ENCODE measurements around the gene TANC1. TPM values are rescaled to one million over a fixed set of nuclear protein-coding genes. Genes with fewer than 3 reads are reported as not detected.
A peak's percentile ranks its signal among the peaks of the same experiment; 100 is the strongest.

TANC1 gene
- total RNA-seq, 2 experiments from 2014 or later, result 0.70 to 0.92 TPM

DNA sequence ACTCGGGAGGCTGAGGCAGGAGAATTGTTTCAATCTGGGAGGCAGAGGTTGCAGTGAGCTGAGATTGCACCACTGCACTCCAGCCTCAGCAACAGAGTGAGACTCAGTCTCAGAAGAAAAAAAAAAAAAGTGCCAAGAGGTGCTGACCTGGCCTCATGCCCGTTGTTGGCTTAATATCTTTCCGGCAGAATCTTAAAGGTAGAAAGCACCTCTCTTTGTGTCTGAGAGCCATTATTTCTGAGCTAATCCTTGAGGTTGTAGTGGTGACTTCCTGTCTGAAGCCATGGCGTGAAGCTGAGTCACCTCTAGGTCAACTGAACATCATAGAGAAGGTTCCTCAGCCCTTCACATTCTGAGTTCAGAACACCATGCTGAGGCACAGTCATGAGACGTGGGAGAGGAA is 257.6 kb downstream of the TANC1 start:
- peak; percentile 96 for ATAC-seq
- H3K27me3 Mint-ChIP-seq, result no peaks in the 10 kb centered on the region
- DNase-seq, result peak; percentile 62
- H3K36me3 Mint-ChIP-seq (ENCODE audit: low read depth), result peaks cover 3% of the 10 kb centered on the region
- intact Hi-C loops (cut with micrococcal nuclease), result no loop called here
- no peak overlapping the region for H3K4me3 Mint-ChIP-seq
- CTCF ChIA-PET, result no interaction called here
- H3K27ac Mint-ChIP-seq, result peak overlapping the region; percentile 13
- H3K4me1 Mint-ChIP-seq (ENCODE audit: low read depth), result peaks cover 34% of the 10 kb centered on the region
- POLR2A ChIA-PET, result interaction anchor here (1.2 kb wide), 1 partner anchor 11 kb away, joined by 3 read pairs; no protein-coding TSS in a partner anchor
- TF ChIP-seq, protein P1, sequence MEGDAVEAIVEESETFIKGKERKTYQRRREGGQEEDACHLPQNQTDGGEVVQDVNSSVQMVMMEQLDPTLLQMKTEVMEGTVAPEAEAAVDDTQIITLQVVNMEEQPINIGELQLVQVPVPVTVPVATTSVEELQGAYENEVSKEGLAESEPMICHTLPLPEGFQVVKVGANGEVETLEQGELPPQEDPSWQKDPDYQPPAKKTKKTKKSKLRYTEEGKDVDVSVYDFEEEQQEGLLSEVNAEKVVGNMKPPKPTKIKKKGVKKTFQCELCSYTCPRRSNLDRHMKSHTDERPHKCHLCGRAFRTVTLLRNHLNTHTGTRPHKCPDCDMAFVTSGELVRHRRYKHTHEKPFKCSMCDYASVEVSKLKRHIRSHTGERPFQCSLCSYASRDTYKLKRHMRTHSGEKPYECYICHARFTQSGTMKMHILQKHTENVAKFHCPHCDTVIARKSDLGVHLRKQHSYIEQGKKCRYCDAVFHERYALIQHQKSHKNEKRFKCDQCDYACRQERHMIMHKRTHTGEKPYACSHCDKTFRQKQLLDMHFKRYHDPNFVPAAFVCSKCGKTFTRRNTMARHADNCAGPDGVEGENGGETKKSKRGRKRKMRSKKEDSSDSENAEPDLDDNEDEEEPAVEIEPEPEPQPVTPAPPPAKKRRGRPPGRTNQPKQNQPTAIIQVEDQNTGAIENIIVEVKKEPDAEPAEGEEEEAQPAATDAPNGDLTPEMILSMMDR (IDR thresholded peaks at IDR 0.05), result no peak
- H3K9me3 Mint-ChIP-seq, result no peaks in the 10 kb centered on the region

- H3K27ac Mint-ChIP-seq, result no peak overlapping the region
- POLR2A ChIA-PET, result interaction anchor here (1.2 kb wide), 1 partner anchor 12 kb away, joined by 3 read pairs; no protein-coding TSS in a partner anchor
- H3K4me3 Mint-ChIP-seq, result no peak overlapping the region
- H3K36me3 Mint-ChIP-seq (ENCODE audit: low read depth), result peaks cover 3% of the 10 kb centered on the region
- DNase-seq (no peak), ATAC-seq (no peak)
- no peaks in the 10 kb centered on the region for H3K9me3 Mint-ChIP-seq
- CTCF ChIA-PET, result interaction anchor here (1.1 kb wide), 2 partner anchors 18 to 741 kb away, joined by 3 to 5 read pairs; no protein-coding TSS in a partner anchor
- TF ChIP-seq, protein P1 (IDR thresholded peaks at IDR 0.05), result no peak
- intact Hi-C loops (cut with micrococcal nuclease), result no loop called here
- peaks cover 34% of the 10 kb centered on the region for H3K4me1 Mint-ChIP-seq (ENCODE audit: low read depth)
- H3K27me3 Mint-ChIP-seq, result no peaks in the 10 kb centered on the region
Measured at GRCh38 chr2:159226608-159227385, 258.4 kb downstream of the TANC1 start.

DNA sequence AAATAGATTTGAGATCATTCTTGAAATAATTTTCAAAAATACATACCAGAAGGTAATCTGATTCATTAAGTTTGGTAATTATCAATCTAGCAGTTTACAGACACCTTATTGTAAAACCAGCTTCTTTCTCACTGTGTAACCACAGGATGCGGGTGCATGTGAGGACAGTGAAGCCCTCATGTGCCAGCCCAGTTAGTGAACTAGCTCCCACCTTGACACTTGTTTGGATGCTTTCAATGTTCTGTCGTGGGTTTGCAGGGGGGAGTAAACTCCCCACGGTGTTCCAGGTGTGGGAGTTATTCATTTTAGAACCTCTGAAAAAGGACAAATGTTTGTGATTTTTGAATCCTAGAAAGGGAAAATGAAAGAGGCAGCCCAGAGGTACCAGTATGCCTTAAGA is 259.0 kb downstream of the TANC1 start:
- Mint-ChIP-seq H3K9me3 (no peaks in the 10 kb centered on the region), H3K27ac (no peak overlapping the region), H3K4me3 (no peak overlapping the region), H3K27me3 (no peaks in the 10 kb centered on the region), H3K36me3 (ENCODE audit: low read depth) (peaks cover 3% of the 10 kb centered on the region), H3K4me1 (ENCODE audit: low read depth) (peaks cover 34% of the 10 kb centered on the region)
- ATAC-seq (no peak), DNase-seq (peak; percentile 55)
- POLR2A ChIA-PET, result no interaction called here
- intact Hi-C loops (cut with micrococcal nuclease), result no loop called here
- CTCF ChIA-PET, result interaction anchor here (1.1 kb wide), 2 partner anchors 18 to 741 kb away, joined by 3 to 5 read pairs; no protein-coding TSS in a partner anchor
- TF ChIP-seq, protein P1 (IDR thresholded peaks at IDR 0.05), result no peak

DNA sequence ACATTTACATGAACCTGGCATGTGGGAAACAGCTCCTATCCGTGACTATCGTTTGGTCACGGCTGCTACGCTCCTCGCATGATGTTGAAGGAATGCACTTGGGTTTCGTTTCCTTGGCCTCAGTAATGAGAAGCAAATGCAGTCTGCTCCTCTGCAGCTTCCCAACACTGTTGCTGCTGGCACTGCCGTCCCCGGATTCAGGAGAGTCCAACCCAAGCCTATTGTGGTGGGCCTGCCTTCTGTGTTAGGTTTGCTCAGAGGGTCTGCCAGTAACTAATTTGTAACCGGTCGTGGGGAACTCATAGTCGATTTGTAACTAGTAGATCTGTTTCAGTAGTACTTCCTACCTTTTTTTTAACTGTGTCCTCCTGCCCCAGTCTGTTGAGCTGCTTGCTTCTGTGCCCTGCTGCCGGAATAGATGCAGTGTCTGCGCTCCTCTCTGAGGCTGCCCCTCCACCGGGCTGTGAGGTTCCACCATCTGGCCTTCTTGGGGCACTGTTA is 259.7 kb downstream of the TANC1 start:
- ATAC-seq (no peak), DNase-seq (no peak)
- Mint-ChIP-seq H3K36me3 (ENCODE audit: low read depth) (peaks cover 5% of the 10 kb centered on the region), H3K4me1 (ENCODE audit: low read depth) (peaks cover 34% of the 10 kb centered on the region), H3K27me3 (no peaks in the 10 kb centered on the region), H3K9me3 (no peaks in the 10 kb centered on the region), H3K27ac (no peak overlapping the region), H3K4me3 (no peak overlapping the region)
- TF ChIP-seq, protein P1 (IDR thresholded peaks at IDR 0.05), result no peak
- intact Hi-C loops (cut with micrococcal nuclease), result no loop called here
- ChIA-PET POLR2A (interaction anchor here (1.5 kb wide), 1 partner anchor 43 kb away, joined by 3 read pairs; no protein-coding TSS in a partner anchor), CTCF (interaction anchor here (1.1 kb wide), 2 partner anchors 19 to 740 kb away, joined by 3 to 5 read pairs; no protein-coding TSS in a partner anchor)
